Naive B cell (primary cell): ENCODE measurements around the gene UBAP2. TPM values are rescaled to one million over a fixed set of nuclear protein-coding genes. Genes with fewer than 3 reads are reported as not detected.
A peak's percentile ranks its signal among the peaks of the same experiment; 100 is the strongest.

ENCODE experiments used
- ATAC-seq, 2 donors: fragments of 150-1000 bp; cut with Tn5 transposase; 2 replicates each; pipeline ENCODE4 v1.10.0; 2021; ENCODE audit warnings: low read depth in 2 of 2, mild to moderate bottlenecking in 2 of 2, moderate library complexity in 2 of 2
- DNase-seq: peaks from one replicate; pipeline ENCODE4 v3.0.0; 2022
- H3K27ac Mint-ChIP-seq, 6 donors: one replicate each; pipeline ENCODE4 v1.8.0; 2020 to 2022; ENCODE audit warnings: mild to moderate bottlenecking in 6 of 6, mixed read lengths in 6 of 6, moderate library complexity in 5 of 6, inconsistent platforms in 2 of 6
- H3K27me3 Mint-ChIP-seq, 3 donors: one replicate each; pipeline ENCODE4 v1.8.0; 2021 to 2022; ENCODE audit warnings: mixed read lengths in 3 of 3, mild to moderate bottlenecking in 1 of 3
- H3K36me3 Mint-ChIP-seq, 2 donors: one replicate each; pipeline ENCODE4 v1.8.0; 2020 to 2022; ENCODE audit warnings: mixed read lengths in 2 of 2, inconsistent platforms in 1 of 2, mild to moderate bottlenecking in 1 of 2
- H3K4me1 Mint-ChIP-seq, 3 donors: one replicate each; pipeline ENCODE4 v1.8.0; 2020 to 2022; ENCODE audit warnings: mixed read lengths in 3 of 3, inconsistent platforms in 1 of 3, mild to moderate bottlenecking in 1 of 3, moderate library complexity in 1 of 3
- H3K4me3 Mint-ChIP-seq, 8 donors: one replicate each; pipeline ENCODE4 v1.8.0; 2020 to 2022; ENCODE audit warnings: mild to moderate bottlenecking in 8 of 8, mixed read lengths in 8 of 8, moderate library complexity in 8 of 8, inconsistent platforms in 2 of 8
- H3K9me3 Mint-ChIP-seq, 7 donors: one replicate each; pipeline ENCODE4 v1.8.0; 2020 to 2022; ENCODE audit warnings: mixed read lengths in 7 of 7, mild to moderate bottlenecking in 5 of 7, inconsistent platforms in 2 of 7, moderate library complexity in 1 of 7
- polyA plus RNA-seq, 6 donors: library from polyadenylated mRNA; unstranded; fragments of 300-500 nt; fragmentation: Illumina TruSeq; gene quantifications; one replicate each; pipeline ENCODE4 v1.2.3, GENCODE V29; 2021; ENCODE audit warnings: low read depth in 6 of 6

The UBAP2 gene
- polyA plus RNA-seq, 6 donors from 2014 or later, result 4.1 to 11.5 (median 7.7) TPM

- H3K9me3 Mint-ChIP-seq, result no peaks in the 10 kb centered on the region
- peaks cover 0 to 5% of the 10 kb centered on the region in 2 donors for H3K36me3 Mint-ChIP-seq
- H3K4me1 Mint-ChIP-seq, result peaks cover 3 to 19% (median 10%) of the 10 kb centered on the region in 3 donors
- H3K4me3 Mint-ChIP-seq, result no peak overlapping the region
- no peak for DNase-seq
- no peaks in the 10 kb centered on the region for H3K27me3 Mint-ChIP-seq
- peak overlapping the region in 3 of 6 donors; percentile 13 to 53 (median 42) for H3K27ac Mint-ChIP-seq
- ATAC-seq, result no peak
Observed at GRCh38 chr9:33893861-33894260, 154.8 kb downstream of the UBAP2 start.

- peaks cover 19 to 27% (median 23%) of the 10 kb centered on the region in 3 donors for H3K4me1 Mint-ChIP-seq
- no peak for DNase-seq
- H3K27ac Mint-ChIP-seq, result no peak overlapping the region
- H3K9me3 Mint-ChIP-seq, result no peaks in the 10 kb centered on the region
- H3K36me3 Mint-ChIP-seq, result peaks cover 0 to 5% of the 10 kb centered on the region in 2 donors
- no peak overlapping the region for H3K4me3 Mint-ChIP-seq
- no peak for ATAC-seq
- no peaks in the 10 kb centered on the region for H3K27me3 Mint-ChIP-seq
Observed at GRCh38 chr9:33885948-33886347, 162.7 kb downstream of the UBAP2 start.

GRCh38 chr9:33884856-33885701 is 163.6 kb downstream of the UBAP2 start:
- H3K27ac Mint-ChIP-seq, result peak overlapping the region in 3 of 6 donors; percentile 46 to 74 (median 65)
- no peak overlapping the region for H3K4me3 Mint-ChIP-seq
- no peaks in the 10 kb centered on the region for H3K9me3 Mint-ChIP-seq
- H3K27me3 Mint-ChIP-seq, result no peaks in the 10 kb centered on the region
- H3K4me1 Mint-ChIP-seq, result peaks cover 22 to 33% (median 28%) of the 10 kb centered on the region in 3 donors
- DNase-seq (no peak), ATAC-seq (no peak)
- peaks cover 0 to 4% of the 10 kb centered on the region in 2 donors for H3K36me3 Mint-ChIP-seq

GRCh38 chr9:33881635-33882034 is 167.1 kb downstream of the UBAP2 start:
- DNase-seq (no peak), ATAC-seq (no peak)
- Mint-ChIP-seq H3K4me1 (peaks cover 35 to 50% (median 37%) of the 10 kb centered on the region in 3 donors), H3K9me3 (no peaks in the 10 kb centered on the region), H3K27ac (peak overlapping the region in 1 of 6 donors; percentile 63), H3K36me3 (no peaks in the 10 kb centered on the region), H3K4me3 (no peak overlapping the region), H3K27me3 (no peaks in the 10 kb centered on the region)

GRCh38 chr9:33880211-33881089 is 168.2 kb downstream of the UBAP2 start:
- H3K36me3 Mint-ChIP-seq, result no peaks in the 10 kb centered on the region
- H3K9me3 Mint-ChIP-seq, result no peaks in the 10 kb centered on the region
- peak overlapping the region in 4 of 6 donors; percentile 25 to 84 (median 54) for H3K27ac Mint-ChIP-seq
- no peaks in the 10 kb centered on the region for H3K27me3 Mint-ChIP-seq
- no peak overlapping the region for H3K4me3 Mint-ChIP-seq
- peaks cover 35 to 54% (median 37%) of the 10 kb centered on the region in 3 donors for H3K4me1 Mint-ChIP-seq
- ATAC-seq (no peak), DNase-seq (no peak)

GRCh38 chr9:33878691-33879366 is 169.9 kb downstream of the UBAP2 start:
- H3K27ac Mint-ChIP-seq, result peak overlapping the region in 1 of 6 donors; percentile 89
- no peaks in the 10 kb centered on the region for H3K36me3 Mint-ChIP-seq
- H3K4me1 Mint-ChIP-seq, result peaks cover 27 to 45% (median 29%) of the 10 kb centered on the region in 3 donors
- no peaks in the 10 kb centered on the region for H3K9me3 Mint-ChIP-seq
- ATAC-seq (no peak), DNase-seq (no peak)
- H3K27me3 Mint-ChIP-seq, result no peaks in the 10 kb centered on the region
- peak overlapping the region in 1 of 8 donors; percentile 16 for H3K4me3 Mint-ChIP-seq

GRCh38 chr9:33877727-33878489 is 170.8 kb downstream of the UBAP2 start:
- Mint-ChIP-seq H3K27me3 (no peaks in the 10 kb centered on the region), H3K4me3 (peak overlapping the region in 1 of 8 donors; percentile 16), H3K36me3 (no peaks in the 10 kb centered on the region), H3K9me3 (no peaks in the 10 kb centered on the region), H3K27ac (peak overlapping the region in 1 of 6 donors; percentile 84), H3K4me1 (peaks cover 24 to 43% (median 29%) of the 10 kb centered on the region in 3 donors)
- DNase-seq (no peak), ATAC-seq (no peak)

Other genes starting within 250 kb of the UBAP2 start
- gene UBE2R2, start 231.7 kb downstream of the UBAP2 start, polyA plus RNA-seq, result 10 to 100 TPM; 26.5 to 33.6 (median 28.9) TPM
- gene DCAF12, start 77.8 kb upstream of the UBAP2 start, polyA plus RNA-seq, result 1 to 10 TPM in 2 of 6 donors, under 1 TPM in 3, not detected in 1; 0.39 to 1.1 (median 0.93) TPM
- gene UBAP1, start 130.2 kb upstream of the UBAP2 start, polyA plus RNA-seq, result 10 to 100 TPM; 18.1 to 35.3 (median 28.0) TPM